Kidney (tissue), 14 donors: ENCODE results near the gene TTC17. TPM values are rescaled to one million over a fixed set of nuclear protein-coding genes. Genes with fewer than 3 reads are reported as not detected.

Experiments
- DNase-seq, 5 donors: peaks; one replicate each; pipeline ENCODE4 v3.0.0-alpha.2; 2013 to 2020
- FAIRE-seq: peaks from 2 replicates; lab custom pipeline; 2012; peaks lifted over from hg19 to GRCh38; lab: Jason Lieb, UNC
- H3K27ac ChIP-seq, 2 donors: one replicate each; pipeline ENCODE4 v1.7.0; 2013; ENCODE audit warnings: low read depth in 2 of 2, low read length in 2 of 2, inconsistent platforms in 1 of 2
- H3K27me3 ChIP-seq: one replicate; pipeline ENCODE4 v1.7.1; 2013; ENCODE audit warnings: low read length, inconsistent platforms; ENCODE audit not compliant: control insufficient read depth, insufficient read depth
- H3K36me3 ChIP-seq, 3 donors: one replicate each; pipeline versions ENCODE4 v1.7.0 to v1.7.1; 2013; ENCODE audit warnings: low read length in 3 of 3, control low read depth in 1 of 3, inconsistent platforms in 1 of 3; ENCODE audit not compliant: insufficient read depth in 3 of 3, control insufficient read depth in 2 of 3
- H3K4me1 ChIP-seq, 3 donors: one replicate each; pipeline versions ENCODE4 v1.7.0 to v1.7.1; 2013; ENCODE audit warnings: low read length in 3 of 3, inconsistent platforms in 1 of 3, low read depth in 1 of 3; ENCODE audit not compliant: control insufficient read depth in 2 of 3, insufficient read depth in 2 of 3
- H3K4me3 ChIP-seq, 3 donors: one replicate each; pipeline versions ENCODE4 v1.7.0 to v1.8.1; 2013; ENCODE audit warnings: low read length in 3 of 3, control low read depth in 1 of 3, inconsistent platforms in 1 of 3
- H3K9ac ChIP-seq, 3 donors: one replicate each; pipeline versions ENCODE4 v1.7.0 to v1.7.1; 2013; ENCODE audit warnings: low read length in 3 of 3, control low read depth in 1 of 3, inconsistent platforms in 1 of 3
- H3K9me3 ChIP-seq, 3 donors: one replicate each; pipeline versions ENCODE4 v1.7.0 to v1.7.1; 2013; ENCODE audit warnings: low read length in 3 of 3, control low read depth in 1 of 3, inconsistent platforms in 1 of 3; ENCODE audit not compliant: control insufficient read depth in 2 of 3, insufficient read depth in 1 of 3
- intact Hi-C: fragments of 100-400 bp; cut with DNase I; formaldehyde crosslinking; loops from one replicate; pipeline ENCODE4 v1.11.1; 2022
- polyA plus RNA-seq: library from polyadenylated mRNA; stranded (reverse); fragments of 350-450 nt; fragmentation: Illumina TruSeq; extraction: RNeasy Lipid Tissue Mini Kit (QIAGEN cat#74804); gene quantifications from one replicate; pipeline ENCODE4 v1.2.3, GENCODE V29; 2014; ENCODE audit warnings: low read depth, low replicate concordance; ENCODE audit not compliant: insufficient read depth
- total RNA-seq: library from RNA; stranded (reverse); fragmentation: NEBNext Ultra II Directional; extraction: Animal tissue kit (Norgen Biotek cat#: 25700); gene quantifications from one replicate; pipeline ENCODE4 v1.2.1, GENCODE V29; 2021
- TF ChIP-seq, protein P1 (sequence below): IDR thresholded peaks from 3 replicates; pipeline ENCODE4 v1.5.1; 2012; ENCODE audit warnings: mild to moderate bottlenecking, moderate library complexity, borderline replicate concordance; ENCODE audit not compliant: insufficient read depth; ENCODE audit errors: extremely low read depth
- donor health status: control.
- donor health status: control.
- donor health status: control.
- donor health status: control.
- donor health status: control.
- donor health status: DM: yes; HTN: yes; CAD: no.
- donor health status: Normal renal cell carcinoma (clear cell type).

The TTC17 gene
- total and polyA plus RNA-seq, 2 donors from 2014 or later: 26.2 to 76.5 TPM

DNA sequence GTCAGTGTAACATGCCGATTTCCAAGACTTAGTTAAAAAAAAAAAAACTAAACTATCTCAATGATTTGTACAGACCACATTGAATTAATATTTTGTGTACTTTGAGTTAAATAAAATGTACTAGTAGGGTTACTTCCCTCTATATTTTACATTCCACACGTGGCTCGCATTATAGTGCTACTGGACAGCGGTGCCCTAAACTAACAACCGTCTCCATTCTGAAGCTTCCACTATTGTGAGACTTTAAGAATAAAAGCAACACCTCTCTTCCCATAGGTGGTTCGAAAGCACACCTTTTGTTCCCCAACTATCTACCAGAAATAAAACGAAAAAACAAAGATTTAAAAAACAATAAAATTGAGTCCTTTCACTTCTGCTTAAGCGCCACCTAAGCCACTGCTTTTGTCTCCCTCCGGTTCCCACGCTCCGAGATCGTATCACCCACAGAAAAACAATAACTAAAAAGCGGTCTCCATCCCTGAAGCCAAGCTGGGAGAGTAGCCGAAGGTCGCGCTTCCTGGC, 380 bp upstream of the TTC17 start:
- DNase-seq (no peak), FAIRE-seq (no peak)
- H3K27me3 ChIP-seq: no peaks in the 10 kb centered on the region
- TF ChIP-seq, protein P1, sequence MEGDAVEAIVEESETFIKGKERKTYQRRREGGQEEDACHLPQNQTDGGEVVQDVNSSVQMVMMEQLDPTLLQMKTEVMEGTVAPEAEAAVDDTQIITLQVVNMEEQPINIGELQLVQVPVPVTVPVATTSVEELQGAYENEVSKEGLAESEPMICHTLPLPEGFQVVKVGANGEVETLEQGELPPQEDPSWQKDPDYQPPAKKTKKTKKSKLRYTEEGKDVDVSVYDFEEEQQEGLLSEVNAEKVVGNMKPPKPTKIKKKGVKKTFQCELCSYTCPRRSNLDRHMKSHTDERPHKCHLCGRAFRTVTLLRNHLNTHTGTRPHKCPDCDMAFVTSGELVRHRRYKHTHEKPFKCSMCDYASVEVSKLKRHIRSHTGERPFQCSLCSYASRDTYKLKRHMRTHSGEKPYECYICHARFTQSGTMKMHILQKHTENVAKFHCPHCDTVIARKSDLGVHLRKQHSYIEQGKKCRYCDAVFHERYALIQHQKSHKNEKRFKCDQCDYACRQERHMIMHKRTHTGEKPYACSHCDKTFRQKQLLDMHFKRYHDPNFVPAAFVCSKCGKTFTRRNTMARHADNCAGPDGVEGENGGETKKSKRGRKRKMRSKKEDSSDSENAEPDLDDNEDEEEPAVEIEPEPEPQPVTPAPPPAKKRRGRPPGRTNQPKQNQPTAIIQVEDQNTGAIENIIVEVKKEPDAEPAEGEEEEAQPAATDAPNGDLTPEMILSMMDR: no peak
- H3K27ac ChIP-seq: peak overlapping the region in 1 of 2 donors; percentile 92
- no peaks in the 10 kb centered on the region for H3K9me3 ChIP-seq
- H3K4me3 ChIP-seq: peak overlapping the region; percentile 84 to 97 (median 91)
- intact Hi-C loops: no loop called here
- H3K4me1 ChIP-seq: peaks cover 0 to 13% (median 12%) of the 10 kb centered on the region in 3 donors
- H3K9ac ChIP-seq: peak overlapping the region; percentile 83 to 95 (median 86)
- no peaks in the 10 kb centered on the region for H3K36me3 ChIP-seq

DNA sequence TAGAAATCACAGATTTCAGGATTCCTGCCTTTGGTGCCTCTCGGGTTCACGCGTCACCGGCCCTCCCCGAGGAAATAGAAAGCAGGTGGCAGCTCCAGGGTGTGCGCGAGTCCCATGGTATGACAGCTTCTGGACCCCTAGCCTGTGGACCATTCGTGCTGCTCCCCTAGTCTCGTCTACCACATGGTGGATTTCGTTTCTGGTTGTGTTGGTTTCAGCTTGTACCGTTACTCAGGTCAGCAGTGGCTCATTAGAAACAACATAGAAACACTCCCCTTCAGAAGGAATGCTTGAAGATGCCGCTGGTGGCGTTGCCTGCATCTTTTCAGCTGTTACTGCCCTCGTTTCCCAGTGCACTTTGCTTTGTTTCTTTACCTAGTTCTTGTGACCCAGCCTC, 700 bp downstream of the TTC17 start:
- Histone ChIP-seq H3K4me3 (peak overlapping the region; percentile 84 to 97 (median 91)), H3K27ac (peak overlapping the region; percentile 87 to 92), H3K27me3 (no peaks in the 10 kb centered on the region), H3K4me1 (peaks cover 0 to 13% (median 12%) of the 10 kb centered on the region in 3 donors), H3K36me3 (no peaks in the 10 kb centered on the region), H3K9ac (peak overlapping the region; percentile 86 to 95 (median 94)), H3K9me3 (no peaks in the 10 kb centered on the region)
- intact Hi-C loops: no loop called here
- DNase-seq: peak in 3 of 5 donors; percentile 29 to 46 (median 46)
- FAIRE-seq: no peak
- TF ChIP-seq, protein P1: no peak

DNA sequence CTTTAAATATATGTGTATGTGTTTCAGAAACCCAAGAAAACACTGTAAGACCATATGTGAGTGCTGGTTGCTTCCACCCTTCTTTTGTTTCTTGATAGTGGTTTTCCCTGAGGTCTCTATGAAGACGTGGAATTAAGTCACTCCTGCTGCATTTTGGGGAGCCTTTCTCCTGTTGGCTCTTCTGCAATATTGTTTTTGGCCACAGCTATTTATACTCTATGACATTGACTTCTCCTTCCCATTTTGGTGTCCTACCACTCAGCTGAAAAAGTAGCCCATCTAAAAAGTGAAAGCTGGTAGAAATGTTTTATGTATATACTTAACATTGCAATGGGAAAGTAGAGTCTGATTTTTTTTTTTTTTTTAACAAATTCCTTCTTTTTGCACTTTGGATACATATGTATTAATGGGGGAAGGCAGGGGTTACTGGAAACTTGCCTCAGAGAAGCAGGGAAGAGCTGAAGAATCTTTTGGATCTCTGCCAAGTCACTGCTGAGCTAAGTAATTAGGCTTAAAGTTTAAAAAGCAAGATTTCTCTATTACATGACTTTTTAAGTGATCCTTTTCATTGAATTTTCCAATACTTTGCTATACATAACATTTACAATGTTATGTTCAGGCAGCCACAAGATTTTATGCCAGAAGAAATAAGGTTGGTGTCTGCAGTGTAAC, 1.8 kb downstream of the TTC17 start:
- no peaks in the 10 kb centered on the region for H3K36me3 ChIP-seq
- DNase-seq (peak in 2 of 5 donors; percentile 9 to 18), FAIRE-seq (no peak)
- TF ChIP-seq, protein P1: no peak
- no peak overlapping the region for H3K9ac ChIP-seq
- H3K4me3 ChIP-seq: peak overlapping the region in 2 of 3 donors; percentile 84 to 91
- no peaks in the 10 kb centered on the region for H3K9me3 ChIP-seq
- intact Hi-C loops: no loop called here
- H3K27ac ChIP-seq: no peak overlapping the region
- no peaks in the 10 kb centered on the region for H3K27me3 ChIP-seq
- H3K4me1 ChIP-seq: peaks cover 0 to 13% (median 12%) of the 10 kb centered on the region in 3 donors
